Natural killer cell (primary cell): ENCODE results near the gene ACTRT2. TPM values are rescaled to one million over a fixed set of nuclear protein-coding genes. Genes with fewer than 3 reads are reported as not detected.

ENCODE experiments used
- ATAC-seq, 3 donors: fragments of 150-1000 bp in 2 of 3; fragments of 200-7000 bp in 1 of 3; cut with Tn5 transposase; 1 replicate in 1 of 3; 2 replicates in 2 of 3; pipeline ENCODE4 v1.10.0; 2021; ENCODE audit warnings: mild to moderate bottlenecking in 2 of 3, moderate library complexity in 2 of 3
- DNase-seq, 2 donors: peaks; one replicate each; pipeline versions ENCODE4 v3.0.0 to v3.0.0-alpha.2; 2013 to 2021; ENCODE audit warnings: mixed read lengths in 1 of 2
- H3K27ac ChIP-seq: one replicate; pipeline ENCODE4 v1.5.1; 2013; ENCODE audit warnings: mild to moderate bottlenecking, low read length
- H3K27me3 ChIP-seq: one replicate; pipeline ENCODE4 v1.6.1; 2013; ENCODE audit warnings: low read length; ENCODE audit not compliant: control insufficient read depth, insufficient read depth
- H3K36me3 ChIP-seq: one replicate; pipeline ENCODE4 v1.6.1; 2013; ENCODE audit warnings: low read length; ENCODE audit not compliant: control insufficient read depth, insufficient read depth
- H3K4me1 ChIP-seq: one replicate; pipeline ENCODE4 v1.6.1; 2013; ENCODE audit warnings: low read length; ENCODE audit not compliant: control insufficient read depth, insufficient read depth
- H3K4me3 ChIP-seq: one replicate; pipeline ENCODE4 v1.5.1; 2013; ENCODE audit warnings: low read length
- H3K9me3 ChIP-seq: one replicate; pipeline ENCODE4 v1.6.1; 2013; ENCODE audit warnings: low read length; ENCODE audit not compliant: control insufficient read depth, insufficient read depth
- H3K27ac Mint-ChIP-seq, 2 donors: one replicate each; pipeline ENCODE4 v1.8.0; 2022; ENCODE audit warnings: mild to moderate bottlenecking in 2 of 2, mixed read lengths in 2 of 2, moderate library complexity in 1 of 2
- H3K27me3 Mint-ChIP-seq, 2 donors: one replicate each; pipeline ENCODE4 v1.8.0; 2022; ENCODE audit warnings: low read depth in 2 of 2, mixed read lengths in 2 of 2
- H3K36me3 Mint-ChIP-seq: one replicate; pipeline ENCODE4 v1.8.0; 2022; ENCODE audit warnings: mixed read lengths
- H3K4me1 Mint-ChIP-seq, 2 donors: one replicate each; pipeline ENCODE4 v1.8.0; 2022; ENCODE audit warnings: mixed read lengths in 2 of 2
- H3K4me3 Mint-ChIP-seq: one replicate; pipeline ENCODE4 v1.8.0; 2022; ENCODE audit warnings: mild to moderate bottlenecking, moderate library complexity, mixed read lengths
- H3K9me3 Mint-ChIP-seq, 2 donors: one replicate each; pipeline ENCODE4 v1.8.0; 2022; ENCODE audit warnings: mixed read lengths in 2 of 2
- WGBS: methylation state at CpG from one replicate; pipeline ENCODE4 v1.1.7; 2013; ENCODE audit warnings: missing lambda C conversion rate; ENCODE audit not compliant: insufficient coverage; 5-methylcytosine and 5-hydroxymethylcytosine counted together
- intact Hi-C: fragments of 100-400 bp; cut with micrococcal nuclease; formaldehyde crosslinking; loops from one replicate; pipeline ENCODE4 v1.14.2; 2022
- total RNA-seq, 4 donors: library from RNA; stranded (reverse); fragments of 120-200 nt in 1 of 4; gene quantifications; one replicate each; pipeline versions ENCODE4 v1.2.3 to v1.2.4, GENCODE V29; 2013 to 2022
- TF ChIP-seq, protein P1 (sequence below): fragments of 200-600 bp; IDR thresholded peaks from one replicate; pipeline ENCODE4 v1.8.0; 2022; ENCODE audit warnings: antibody characterized with exemption

ACTRT2 gene
- total RNA-seq, 3 donors from 2014 or later (not counting 1 experiment from before 2014, with no cell fraction given) = not detected

DNA sequence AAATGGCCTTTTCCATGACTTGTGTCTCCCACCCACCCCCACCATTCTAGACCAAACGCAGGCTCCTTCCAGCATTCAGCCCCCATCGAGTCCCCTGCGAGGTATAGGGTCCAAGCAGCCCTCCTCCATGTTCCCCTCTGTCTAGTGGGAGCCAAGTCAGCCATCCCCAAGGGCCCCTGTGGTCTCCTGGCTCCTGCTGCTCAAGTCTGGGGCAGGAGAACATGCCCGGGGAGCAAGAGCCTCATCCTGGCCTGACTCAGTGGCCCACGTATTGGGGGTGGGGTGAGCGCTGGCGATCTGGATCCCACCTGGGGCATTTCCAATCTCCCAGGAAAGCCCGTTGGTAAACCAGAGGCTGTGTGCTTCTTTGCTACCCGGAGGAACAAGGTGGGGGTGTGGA is 43.6 kb downstream of the ACTRT2 start:
- TF ChIP-seq, protein P1, sequence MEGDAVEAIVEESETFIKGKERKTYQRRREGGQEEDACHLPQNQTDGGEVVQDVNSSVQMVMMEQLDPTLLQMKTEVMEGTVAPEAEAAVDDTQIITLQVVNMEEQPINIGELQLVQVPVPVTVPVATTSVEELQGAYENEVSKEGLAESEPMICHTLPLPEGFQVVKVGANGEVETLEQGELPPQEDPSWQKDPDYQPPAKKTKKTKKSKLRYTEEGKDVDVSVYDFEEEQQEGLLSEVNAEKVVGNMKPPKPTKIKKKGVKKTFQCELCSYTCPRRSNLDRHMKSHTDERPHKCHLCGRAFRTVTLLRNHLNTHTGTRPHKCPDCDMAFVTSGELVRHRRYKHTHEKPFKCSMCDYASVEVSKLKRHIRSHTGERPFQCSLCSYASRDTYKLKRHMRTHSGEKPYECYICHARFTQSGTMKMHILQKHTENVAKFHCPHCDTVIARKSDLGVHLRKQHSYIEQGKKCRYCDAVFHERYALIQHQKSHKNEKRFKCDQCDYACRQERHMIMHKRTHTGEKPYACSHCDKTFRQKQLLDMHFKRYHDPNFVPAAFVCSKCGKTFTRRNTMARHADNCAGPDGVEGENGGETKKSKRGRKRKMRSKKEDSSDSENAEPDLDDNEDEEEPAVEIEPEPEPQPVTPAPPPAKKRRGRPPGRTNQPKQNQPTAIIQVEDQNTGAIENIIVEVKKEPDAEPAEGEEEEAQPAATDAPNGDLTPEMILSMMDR = no peak
- 85% methylated on average over 9 of the region's 9 CpGs for WGBS
- Mint-ChIP-seq H3K27me3 (peaks cover 0 to 13% of the 10 kb centered on the region in 2 donors), H3K4me3 (no peak overlapping the region), H3K27ac (no peak overlapping the region), H3K9me3 (no peaks in the 10 kb centered on the region), H3K36me3 (no peaks in the 10 kb centered on the region), H3K4me1 (no peaks in the 10 kb centered on the region)
- intact Hi-C loops = no loop called here
- Histone ChIP-seq H3K27ac (no peak overlapping the region), H3K4me3 (no peak overlapping the region), H3K9me3 (no peaks in the 10 kb centered on the region), H3K27me3 (no peaks in the 10 kb centered on the region), H3K36me3 (no peaks in the 10 kb centered on the region), H3K4me1 (peaks cover 3% of the 10 kb centered on the region)
- DNase-seq = no peak
- ATAC-seq = no peak

DNA sequence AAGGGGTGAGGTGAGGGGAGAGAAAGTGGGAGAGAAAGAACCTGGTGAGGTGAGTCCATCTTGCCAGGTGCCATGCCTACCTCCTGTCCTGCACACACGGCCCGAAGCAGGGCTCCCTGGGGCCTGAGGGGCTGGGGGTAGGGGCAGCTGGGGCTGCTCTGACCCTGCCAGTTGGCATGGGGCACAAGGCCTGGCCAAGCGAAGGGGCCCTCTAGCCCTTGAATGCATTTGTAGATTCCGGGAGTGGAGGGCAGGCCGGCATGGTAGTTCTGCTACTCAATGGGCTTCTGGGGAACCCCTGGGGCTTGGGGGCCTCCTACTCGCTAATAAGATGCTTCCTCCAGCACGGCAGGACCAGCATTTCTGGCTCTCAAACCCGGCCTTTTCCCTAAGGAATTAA is 44.1 kb downstream of the ACTRT2 start:
- no peaks in the 10 kb centered on the region for H3K36me3 ChIP-seq
- intact Hi-C loops = no loop called here
- H3K4me1 ChIP-seq = peaks cover 3% of the 10 kb centered on the region
- no peaks in the 10 kb centered on the region for H3K9me3 ChIP-seq
- H3K9me3 Mint-ChIP-seq = no peaks in the 10 kb centered on the region
- H3K27ac ChIP-seq = no peak overlapping the region
- H3K4me3 Mint-ChIP-seq = no peak overlapping the region
- H3K27ac Mint-ChIP-seq = no peak overlapping the region
- H3K27me3 ChIP-seq = no peaks in the 10 kb centered on the region
- no peaks in the 10 kb centered on the region for H3K4me1 Mint-ChIP-seq
- ATAC-seq (no peak), DNase-seq (no peak)
- 80% methylated on average over 8 of the region's 8 CpGs for WGBS
- TF ChIP-seq, protein P1 = no peak
- H3K36me3 Mint-ChIP-seq = no peaks in the 10 kb centered on the region
- no peak overlapping the region for H3K4me3 ChIP-seq
- peaks cover 0 to 13% of the 10 kb centered on the region in 2 donors for H3K27me3 Mint-ChIP-seq

DNA sequence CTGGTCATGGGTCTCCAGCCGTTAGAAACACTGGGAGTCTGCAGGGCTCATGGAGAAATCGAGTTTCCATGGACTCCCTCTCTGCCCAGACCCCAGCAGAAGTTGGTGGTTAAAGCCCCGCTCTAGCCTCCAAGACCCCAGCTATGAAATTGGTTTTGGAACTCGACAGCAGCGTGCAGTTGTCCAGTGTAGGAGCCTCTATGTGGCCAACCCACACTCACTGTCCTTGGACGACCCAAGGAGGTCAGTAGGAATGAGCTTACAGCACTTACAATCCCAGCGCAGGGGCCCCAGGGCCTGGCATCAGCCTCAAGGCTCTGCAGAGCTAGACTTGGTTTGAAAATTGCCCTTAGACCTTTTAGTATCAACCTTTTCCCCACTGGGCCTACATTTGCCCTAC is 44.5 kb downstream of the ACTRT2 start:
- peaks cover 0 to 13% of the 10 kb centered on the region in 2 donors for H3K27me3 Mint-ChIP-seq
- Histone ChIP-seq H3K4me3 (no peak overlapping the region), H3K9me3 (no peaks in the 10 kb centered on the region), H3K27ac (no peak overlapping the region), H3K4me1 (peaks cover 3% of the 10 kb centered on the region), H3K36me3 (no peaks in the 10 kb centered on the region), H3K27me3 (no peaks in the 10 kb centered on the region)
- H3K4me3 Mint-ChIP-seq = no peak overlapping the region
- no peaks in the 10 kb centered on the region for H3K9me3 Mint-ChIP-seq
- ATAC-seq (no peak), DNase-seq (no peak)
- H3K4me1 Mint-ChIP-seq = no peaks in the 10 kb centered on the region
- TF ChIP-seq, protein P1 = no peak
- whole genome bisulfite sequencing = 77% methylated on average over 7 of the region's 7 CpGs
- H3K36me3 Mint-ChIP-seq = no peaks in the 10 kb centered on the region
- no peak overlapping the region for H3K27ac Mint-ChIP-seq
- intact Hi-C loops = no loop called here

DNA sequence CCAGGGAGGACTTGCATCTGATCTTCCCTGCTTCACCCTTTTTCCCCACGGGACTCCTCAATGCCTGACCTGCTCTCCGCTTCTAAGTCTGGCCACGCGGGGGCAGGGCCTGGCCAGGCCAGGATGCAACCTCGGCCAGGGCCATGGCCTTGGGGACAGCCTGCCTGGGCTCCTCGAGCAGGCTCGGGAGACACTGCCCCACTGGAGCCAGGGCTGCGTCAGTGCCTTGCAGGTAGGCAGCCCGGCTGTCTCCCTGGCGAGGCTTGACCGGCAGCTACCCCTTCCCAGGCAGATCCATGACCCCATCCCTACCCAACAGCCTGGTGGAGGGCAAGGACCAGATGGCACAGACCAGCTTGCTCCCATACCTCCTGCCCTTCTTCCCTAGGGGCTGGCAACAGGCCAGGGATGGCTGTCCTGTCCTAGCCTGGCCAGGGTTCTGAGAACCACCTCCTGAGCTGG is 45.0 kb downstream of the ACTRT2 start:
- H3K27me3 Mint-ChIP-seq = peaks cover 0 to 13% of the 10 kb centered on the region in 2 donors
- no peak overlapping the region for H3K4me3 ChIP-seq
- H3K4me1 ChIP-seq = peaks cover 3% of the 10 kb centered on the region
- H3K27me3 ChIP-seq = no peaks in the 10 kb centered on the region
- H3K36me3 Mint-ChIP-seq = no peaks in the 10 kb centered on the region
- no peaks in the 10 kb centered on the region for H3K9me3 ChIP-seq
- no peak overlapping the region for H3K27ac ChIP-seq
- WGBS = 74% methylated on average over 11 of the region's 11 CpGs
- TF ChIP-seq, protein P1 = no peak
- no peak for ATAC-seq
- no peaks in the 10 kb centered on the region for H3K9me3 Mint-ChIP-seq
- H3K4me3 Mint-ChIP-seq = no peak overlapping the region
- no peaks in the 10 kb centered on the region for H3K36me3 ChIP-seq
- DNase-seq = no peak
- no peaks in the 10 kb centered on the region for H3K4me1 Mint-ChIP-seq
- H3K27ac Mint-ChIP-seq = no peak overlapping the region
- intact Hi-C loops = no loop called here
